ENCODE measurements around the gene TEX29. TPM values are rescaled to one million over a fixed set of nuclear protein-coding genes. Genes with fewer than 3 reads are reported as not detected.

Gene TEX29
- total and polyA plus RNA-seq, 4 donors, result 0.96 to 5.5 (median 1.7) TPM

DNA sequence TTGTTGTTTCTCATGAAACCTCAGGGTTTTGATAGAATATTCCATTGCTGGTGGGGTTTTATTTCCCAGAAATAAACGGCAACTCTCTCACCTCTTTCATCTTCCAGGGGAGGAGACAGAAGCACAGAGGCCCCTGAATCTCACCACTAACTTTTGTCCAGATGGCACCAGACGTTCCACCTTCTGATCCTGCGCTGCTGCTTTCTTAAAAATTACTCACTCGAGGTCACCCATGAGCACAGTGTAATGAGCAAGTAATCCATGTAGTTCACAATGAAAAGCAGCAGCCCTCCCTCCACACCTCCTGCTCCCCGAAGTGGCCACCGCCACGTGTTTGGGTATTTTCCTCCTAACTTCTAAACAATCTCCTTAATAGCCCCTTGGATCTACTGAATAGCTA is 51.3 kb downstream of the TEX29 start:
- H3K4me1 ChIP-seq (ENCODE audit: control insufficient read depth in 1 of 2, insufficient read depth in 2 of 2, low read length in 2 of 2), result no peaks in the 10 kb centered on the region
- no peak overlapping the region for H3K4me3 ChIP-seq (ENCODE audit: low read length in 2 of 2)
- ATAC-seq (ENCODE audit: low FRiP score), result no peak
- H3K9me3 ChIP-seq (ENCODE audit: control insufficient read depth, low read length), result no peaks in the 10 kb centered on the region
- DNase-seq, result no peak
- no peaks in the 10 kb centered on the region for H3K36me3 ChIP-seq (ENCODE audit: control insufficient read depth in 1 of 2, insufficient read depth in 2 of 2, low read length in 1 of 2)
- H3K27me3 ChIP-seq (ENCODE audit: control insufficient read depth in 1 of 2, insufficient read depth in 2 of 2, low read length in 1 of 2), result no peaks in the 10 kb centered on the region
- no peak overlapping the region for H3K27ac ChIP-seq (ENCODE audit: low read depth in 1 of 2, low read length in 2 of 2)
- WGBS, 2 donors, result 78 to 82% methylated on average over 7 of the region's 7 CpGs
- intact Hi-C loops (cut with DNase I), result no loop called here

DNA sequence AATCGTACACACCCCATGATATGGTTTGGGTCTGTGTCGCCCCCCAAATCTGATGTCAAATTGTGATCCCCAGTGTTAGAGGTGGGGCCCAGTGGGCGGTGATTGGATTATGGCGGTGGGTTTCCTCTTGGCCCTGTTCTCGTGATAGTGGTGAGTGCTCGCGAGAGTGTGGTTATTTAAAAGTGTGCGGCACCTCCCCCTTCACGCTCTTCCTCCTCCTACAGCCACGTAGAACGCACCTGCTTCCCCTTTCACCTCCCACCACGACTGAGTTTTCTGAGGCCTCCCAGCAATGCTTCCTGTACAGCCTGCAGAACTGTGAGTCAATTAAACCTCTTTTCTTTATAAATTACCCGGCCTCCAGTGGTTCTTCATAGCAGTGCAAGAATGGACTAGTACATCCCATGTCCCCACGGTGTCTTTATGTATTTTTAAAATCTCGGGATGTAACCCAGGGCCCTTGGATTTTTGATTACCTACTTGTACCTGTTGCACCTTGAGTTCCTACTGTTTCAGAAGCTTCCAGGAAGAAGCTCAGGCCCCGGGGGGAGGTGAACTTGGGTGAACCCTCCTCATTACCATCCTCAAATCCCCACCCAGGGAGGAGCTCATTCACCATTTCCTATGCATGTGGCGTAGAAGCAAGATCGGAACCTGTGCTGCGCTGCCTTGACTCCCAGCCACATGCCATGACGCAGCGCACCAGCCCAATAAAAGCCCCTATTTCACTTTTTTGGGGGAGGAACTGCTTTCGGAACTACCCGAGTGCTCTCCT is 52.4 kb downstream of the TEX29 start:
- 85 to 86% methylated on average over 23 of the region's 23 CpGs for WGBS, 2 donors
- H3K27ac ChIP-seq (ENCODE audit: low read depth in 1 of 2, low read length in 2 of 2), result no peak overlapping the region
- no peak for DNase-seq
- intact Hi-C loops (cut with DNase I), result no loop called here
- no peaks in the 10 kb centered on the region for H3K36me3 ChIP-seq (ENCODE audit: control insufficient read depth in 1 of 2, insufficient read depth in 2 of 2, low read length in 1 of 2)
- no peak overlapping the region for H3K4me3 ChIP-seq (ENCODE audit: low read length in 2 of 2)
- H3K27me3 ChIP-seq (ENCODE audit: control insufficient read depth in 1 of 2, insufficient read depth in 2 of 2, low read length in 1 of 2), result no peaks in the 10 kb centered on the region
- H3K9me3 ChIP-seq (ENCODE audit: control insufficient read depth, low read length), result no peaks in the 10 kb centered on the region
- ATAC-seq (ENCODE audit: low FRiP score), result no peak
- H3K4me1 ChIP-seq (ENCODE audit: control insufficient read depth in 1 of 2, insufficient read depth in 2 of 2, low read length in 2 of 2), result no peaks in the 10 kb centered on the region

DNA sequence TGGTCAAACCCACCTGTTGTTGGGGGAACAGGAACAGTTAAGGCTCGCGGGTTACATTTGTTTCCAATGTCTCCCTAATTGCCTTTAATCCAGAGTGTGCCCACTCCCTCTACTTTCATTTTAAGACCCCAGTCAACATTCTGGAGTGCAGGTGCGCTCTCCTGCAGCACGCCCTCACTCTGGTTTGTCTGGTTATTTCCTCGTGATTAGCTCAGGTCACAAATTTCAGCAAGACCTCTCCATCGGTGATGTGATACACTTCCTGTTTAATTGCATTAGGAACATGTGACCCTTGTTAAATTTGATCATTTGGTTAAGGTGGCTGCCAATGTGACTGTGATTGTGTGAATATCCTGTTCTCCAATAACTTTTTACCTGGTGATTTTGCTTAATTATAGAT is 53.0 kb downstream of the TEX29 start:
- DNase-seq (no peak), ATAC-seq (ENCODE audit: low FRiP score) (no peak)
- no peaks in the 10 kb centered on the region for H3K9me3 ChIP-seq (ENCODE audit: control insufficient read depth, low read length)
- no peaks in the 10 kb centered on the region for H3K4me1 ChIP-seq (ENCODE audit: control insufficient read depth in 1 of 2, insufficient read depth in 2 of 2, low read length in 2 of 2)
- no peak overlapping the region for H3K4me3 ChIP-seq (ENCODE audit: low read length in 2 of 2)
- H3K36me3 ChIP-seq (ENCODE audit: control insufficient read depth in 1 of 2, insufficient read depth in 2 of 2, low read length in 1 of 2), result no peaks in the 10 kb centered on the region
- no peak overlapping the region for H3K27ac ChIP-seq (ENCODE audit: low read depth in 1 of 2, low read length in 2 of 2)
- intact Hi-C loops (cut with DNase I), result no loop called here
- 88 to 90% methylated on average over 6 of the region's 6 CpGs for WGBS, 2 donors
- H3K27me3 ChIP-seq (ENCODE audit: control insufficient read depth in 1 of 2, insufficient read depth in 2 of 2, low read length in 1 of 2), result no peaks in the 10 kb centered on the region

DNA sequence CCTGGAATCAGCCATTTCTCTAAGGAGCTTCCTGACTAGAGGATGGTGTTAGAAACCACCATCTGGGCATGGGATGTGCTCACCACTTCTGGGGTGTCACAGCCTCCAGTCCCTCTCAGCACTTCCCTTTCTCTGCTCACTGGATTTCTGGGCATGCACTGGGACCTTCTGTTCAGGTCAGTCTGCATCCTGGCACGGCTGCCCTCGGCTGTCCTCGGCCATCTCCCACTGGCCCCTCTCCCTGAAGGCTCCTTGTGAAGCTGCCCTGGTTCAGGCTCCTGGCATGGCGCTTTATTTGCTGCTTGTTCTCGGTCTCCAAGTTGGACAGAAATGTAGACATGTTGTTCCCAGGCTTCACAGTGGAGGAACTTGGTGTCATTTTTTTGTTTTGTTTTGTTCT is 60.0 kb downstream of the TEX29 start:
- 78 to 90% methylated on average over 5 of the region's 5 CpGs for WGBS, 2 donors

DNA sequence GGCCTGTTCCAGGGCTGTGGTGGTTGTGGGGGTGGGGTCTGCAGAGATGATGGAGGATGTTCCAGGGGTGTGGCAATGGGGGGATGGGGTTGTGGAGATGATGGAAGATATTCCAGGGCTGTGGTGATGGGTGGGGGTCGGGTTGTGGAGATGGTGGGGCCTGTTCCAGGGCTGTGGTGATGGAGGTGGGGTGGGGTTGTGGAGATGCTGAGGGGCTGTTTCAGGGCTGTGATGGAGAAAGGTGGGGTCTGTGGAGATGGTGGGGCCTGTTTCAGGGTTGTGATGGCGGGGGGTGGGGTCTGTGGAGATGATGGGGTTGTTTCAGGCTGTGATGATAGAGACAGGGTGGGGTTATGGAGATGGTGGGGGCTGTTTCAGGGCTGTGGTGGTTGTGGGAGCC is 62.0 kb downstream of the TEX29 start:
- no peaks in the 10 kb centered on the region for H3K4me1 ChIP-seq (ENCODE audit: control insufficient read depth in 1 of 2, insufficient read depth in 2 of 2, low read length in 2 of 2)
- no peak for DNase-seq
- no peak overlapping the region for H3K4me3 ChIP-seq (ENCODE audit: low read length in 2 of 2)
- 32 to 33% methylated on average over 2 of the region's 2 CpGs for WGBS, 2 donors
- no peaks in the 10 kb centered on the region for H3K27me3 ChIP-seq (ENCODE audit: control insufficient read depth in 1 of 2, insufficient read depth in 2 of 2, low read length in 1 of 2)
- peaks cover 6% of the 10 kb centered on the region for H3K9me3 ChIP-seq (ENCODE audit: control insufficient read depth, low read length)
- intact Hi-C loops (cut with DNase I), result no loop called here
- no peak overlapping the region for H3K27ac ChIP-seq (ENCODE audit: low read depth in 1 of 2, low read length in 2 of 2)
- ATAC-seq (ENCODE audit: low FRiP score), result no peak
- no peaks in the 10 kb centered on the region for H3K36me3 ChIP-seq (ENCODE audit: control insufficient read depth in 1 of 2, insufficient read depth in 2 of 2, low read length in 1 of 2)

More for the DNA sequence above, 60.0 kb downstream of the TEX29 start:
- Histone ChIP-seq H3K9me3 (ENCODE audit: control insufficient read depth, low read length) (peaks cover 6% of the 10 kb centered on the region), H3K4me3 (ENCODE audit: low read length in 2 of 2) (no peak overlapping the region), H3K4me1 (ENCODE audit: control insufficient read depth in 1 of 2, insufficient read depth in 2 of 2, low read length in 2 of 2) (no peaks in the 10 kb centered on the region), H3K36me3 (ENCODE audit: control insufficient read depth in 1 of 2, insufficient read depth in 2 of 2, low read length in 1 of 2) (no peaks in the 10 kb centered on the region), H3K27me3 (ENCODE audit: control insufficient read depth in 1 of 2, insufficient read depth in 2 of 2, low read length in 1 of 2) (no peaks in the 10 kb centered on the region), H3K27ac (ENCODE audit: low read depth in 1 of 2, low read length in 2 of 2) (no peak overlapping the region)
- ATAC-seq (ENCODE audit: low FRiP score) (no peak), DNase-seq (no peak)
- intact Hi-C loops (cut with DNase I), result no loop called here

DNA sequence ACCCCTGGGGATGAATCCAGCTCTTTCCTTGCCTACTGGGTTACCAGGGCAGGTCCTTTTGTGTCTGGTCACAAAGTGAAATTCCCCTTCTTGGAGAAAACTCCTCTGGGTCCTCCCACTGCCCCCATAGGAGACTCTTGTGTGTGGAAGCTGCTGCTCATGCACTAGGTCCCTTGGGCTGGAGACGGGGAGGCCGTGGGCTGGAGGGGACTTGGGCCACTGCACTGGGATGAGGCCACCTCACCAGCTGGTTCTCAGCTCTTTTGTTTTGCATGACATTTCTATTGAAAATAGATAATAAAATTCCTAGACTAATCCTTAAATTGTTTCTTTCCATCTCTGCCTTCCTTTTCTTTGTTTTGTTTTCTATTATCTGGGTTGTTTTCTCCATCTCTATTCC is 62.4 kb downstream of the TEX29 start:
- Histone ChIP-seq H3K27me3 (ENCODE audit: control insufficient read depth in 1 of 2, insufficient read depth in 2 of 2, low read length in 1 of 2) (no peaks in the 10 kb centered on the region), H3K36me3 (ENCODE audit: control insufficient read depth in 1 of 2, insufficient read depth in 2 of 2, low read length in 1 of 2) (no peaks in the 10 kb centered on the region), H3K9me3 (ENCODE audit: control insufficient read depth, low read length) (peaks cover 6% of the 10 kb centered on the region), H3K4me1 (ENCODE audit: control insufficient read depth in 1 of 2, insufficient read depth in 2 of 2, low read length in 2 of 2) (no peaks in the 10 kb centered on the region), H3K4me3 (ENCODE audit: low read length in 2 of 2) (no peak overlapping the region), H3K27ac (ENCODE audit: low read depth in 1 of 2, low read length in 2 of 2) (no peak overlapping the region)
- 40 to 45% methylated on average over 2 of the region's 2 CpGs for WGBS, 2 donors
- ATAC-seq (ENCODE audit: low FRiP score) (no peak), DNase-seq (peak in 1 of 2 donors; percentile 32)
- intact Hi-C loops (cut with DNase I), result no loop called here

DNA sequence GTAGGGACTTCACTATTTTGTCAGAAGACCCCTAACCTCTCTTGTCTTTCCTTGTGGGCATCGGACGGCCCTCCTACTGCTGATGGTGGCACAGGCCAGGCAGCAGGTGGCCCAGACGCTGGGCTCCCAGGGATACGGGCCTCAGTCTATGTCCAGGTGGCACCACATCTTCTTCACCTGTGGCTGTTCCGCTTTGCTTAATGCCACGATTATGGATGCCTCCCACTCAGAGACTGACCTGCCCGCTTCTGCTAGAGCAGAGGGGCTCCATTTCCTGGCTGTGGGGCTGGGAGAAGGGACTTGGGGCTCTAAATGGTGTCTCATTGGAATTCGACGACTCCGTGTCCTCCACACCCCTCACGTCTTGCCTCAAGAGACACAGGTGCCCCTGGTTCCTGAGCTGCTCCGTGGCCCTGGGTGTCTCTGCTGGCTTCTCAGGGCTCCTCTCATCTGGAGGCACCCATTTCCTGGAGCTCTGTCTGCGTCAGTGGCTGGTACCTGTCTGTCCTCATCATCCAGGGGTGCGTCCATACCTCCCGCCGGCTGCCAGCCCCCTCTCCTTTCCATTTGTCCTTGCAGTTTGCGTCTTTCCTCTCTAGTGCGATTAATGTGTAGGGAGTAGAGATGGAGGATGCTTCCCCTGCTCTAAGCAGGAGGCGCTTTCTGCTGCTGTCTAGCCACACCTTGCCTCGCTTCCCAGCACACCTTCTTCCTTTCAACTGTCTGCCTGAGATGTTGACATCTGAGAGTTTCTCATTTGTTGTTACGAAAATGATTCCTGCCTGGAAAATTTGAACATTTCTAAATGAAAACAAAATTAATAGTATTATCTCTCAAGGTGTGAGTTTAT is 63.4 kb downstream of the TEX29 start:
- Histone ChIP-seq H3K27ac (ENCODE audit: low read depth in 1 of 2, low read length in 2 of 2) (no peak overlapping the region), H3K4me1 (ENCODE audit: control insufficient read depth in 1 of 2, insufficient read depth in 2 of 2, low read length in 2 of 2) (no peaks in the 10 kb centered on the region), H3K9me3 (ENCODE audit: control insufficient read depth, low read length) (peaks cover 6% of the 10 kb centered on the region), H3K27me3 (ENCODE audit: control insufficient read depth in 1 of 2, insufficient read depth in 2 of 2, low read length in 1 of 2) (no peaks in the 10 kb centered on the region), H3K36me3 (ENCODE audit: control insufficient read depth in 1 of 2, insufficient read depth in 2 of 2, low read length in 1 of 2) (no peaks in the 10 kb centered on the region), H3K4me3 (ENCODE audit: low read length in 2 of 2) (no peak overlapping the region)
- no peak for ATAC-seq (ENCODE audit: low FRiP score)
- 69 to 70% methylated on average over 21 of the region's 21 CpGs for WGBS, 2 donors
- intact Hi-C loops (cut with DNase I), result no loop called here
- DNase-seq, result peak in 1 of 2 donors; percentile 57

DNA sequence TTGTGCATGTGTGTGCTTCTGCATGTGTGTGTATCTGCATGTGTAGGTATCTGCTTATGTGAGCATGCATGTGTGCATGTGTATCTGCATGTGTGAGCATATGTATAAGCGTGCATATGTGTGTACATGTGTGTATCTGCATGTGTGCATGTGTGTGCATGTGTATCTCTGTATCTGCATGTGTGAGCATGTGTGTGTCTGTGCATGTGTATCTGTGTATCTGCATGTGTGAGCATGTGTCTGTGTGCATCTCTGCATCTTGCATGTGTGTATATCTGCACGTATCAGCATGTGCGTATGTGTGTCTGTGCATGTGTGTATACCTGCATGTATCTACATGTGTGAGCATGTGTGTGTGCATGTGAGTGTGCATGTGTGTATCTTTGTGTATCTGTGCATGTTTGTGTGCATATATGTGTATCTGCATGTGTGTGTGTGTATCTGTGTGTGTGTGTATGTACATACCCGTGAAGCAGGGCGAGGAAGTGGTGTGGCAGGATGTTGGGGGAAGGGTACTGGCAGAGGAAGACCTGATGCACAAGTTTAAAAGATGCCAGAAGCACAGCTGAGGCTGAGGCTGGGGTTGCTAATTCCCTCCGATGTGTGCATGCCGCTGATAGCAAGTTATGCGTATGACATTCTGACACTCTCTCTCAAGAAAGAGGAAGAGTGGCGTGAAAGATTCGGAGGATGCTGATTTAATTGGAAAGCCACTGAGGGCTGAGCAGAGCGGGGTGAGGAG is 64.2 kb downstream of the TEX29 start:
- H3K27ac ChIP-seq (ENCODE audit: low read depth in 1 of 2, low read length in 2 of 2), result no peak overlapping the region
- intact Hi-C loops (cut with DNase I), result no loop called here
- DNase-seq, result no peak

More for the DNA sequence above, 64.2 kb downstream of the TEX29 start:
- no peak overlapping the region for H3K4me3 ChIP-seq (ENCODE audit: low read length in 2 of 2)
- WGBS, 2 donors, result 78 to 79% methylated on average over 11 of the region's 11 CpGs
- H3K4me1 ChIP-seq (ENCODE audit: control insufficient read depth in 1 of 2, insufficient read depth in 2 of 2, low read length in 2 of 2), result no peaks in the 10 kb centered on the region
- H3K36me3 ChIP-seq (ENCODE audit: control insufficient read depth in 1 of 2, insufficient read depth in 2 of 2, low read length in 1 of 2), result no peaks in the 10 kb centered on the region
- ATAC-seq (ENCODE audit: low FRiP score), result no peak
- peaks cover 6% of the 10 kb centered on the region for H3K9me3 ChIP-seq (ENCODE audit: control insufficient read depth, low read length)
- H3K27me3 ChIP-seq (ENCODE audit: control insufficient read depth in 1 of 2, insufficient read depth in 2 of 2, low read length in 1 of 2), result no peaks in the 10 kb centered on the region

Data from aorta (tissue), 5 donors.